Fibroblast of lung (primary cell): ENCODE data around the gene ARID4A.

Experiments used
- EZH2 ChIP-seq: IDR thresholded peaks from 2 replicates; pipeline ENCODE4 v1.5.1; 2012; ENCODE audit warnings: low read length, control low read depth, mild to moderate bottlenecking; ENCODE audit errors: missing control alignments
- TF ChIP-seq, protein P1 (sequence below), 2 donors: IDR thresholded peaks in 1 of 2; conservative IDR thresholded peaks in 1 of 2; 1 replicate in 1 of 2; 2 replicates in 1 of 2; pipeline ENCODE4 v1.5.1; 2011 to 2012; ENCODE audit warnings: low read length in 2 of 2, control low read depth in 1 of 2, inconsistent platforms in 1 of 2, low read depth in 1 of 2, mild to moderate bottlenecking in 1 of 2

GRCh38 chr14:58281969-58282368 lies 16.4 kb upstream of the ARID4A start:
- TF ChIP-seq, protein P1, sequence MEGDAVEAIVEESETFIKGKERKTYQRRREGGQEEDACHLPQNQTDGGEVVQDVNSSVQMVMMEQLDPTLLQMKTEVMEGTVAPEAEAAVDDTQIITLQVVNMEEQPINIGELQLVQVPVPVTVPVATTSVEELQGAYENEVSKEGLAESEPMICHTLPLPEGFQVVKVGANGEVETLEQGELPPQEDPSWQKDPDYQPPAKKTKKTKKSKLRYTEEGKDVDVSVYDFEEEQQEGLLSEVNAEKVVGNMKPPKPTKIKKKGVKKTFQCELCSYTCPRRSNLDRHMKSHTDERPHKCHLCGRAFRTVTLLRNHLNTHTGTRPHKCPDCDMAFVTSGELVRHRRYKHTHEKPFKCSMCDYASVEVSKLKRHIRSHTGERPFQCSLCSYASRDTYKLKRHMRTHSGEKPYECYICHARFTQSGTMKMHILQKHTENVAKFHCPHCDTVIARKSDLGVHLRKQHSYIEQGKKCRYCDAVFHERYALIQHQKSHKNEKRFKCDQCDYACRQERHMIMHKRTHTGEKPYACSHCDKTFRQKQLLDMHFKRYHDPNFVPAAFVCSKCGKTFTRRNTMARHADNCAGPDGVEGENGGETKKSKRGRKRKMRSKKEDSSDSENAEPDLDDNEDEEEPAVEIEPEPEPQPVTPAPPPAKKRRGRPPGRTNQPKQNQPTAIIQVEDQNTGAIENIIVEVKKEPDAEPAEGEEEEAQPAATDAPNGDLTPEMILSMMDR (conservative IDR thresholded peaks at IDR 0.05 in 1 of 2, IDR thresholded peaks at IDR 0.05 in 1 of 2; ENCODE audit: low read depth in 1 of 2, low read length in 2 of 2) = no peak
- TF ChIP-seq EZH2 = no peak
